ENCODE data around the gene COL23A1.

DNA sequence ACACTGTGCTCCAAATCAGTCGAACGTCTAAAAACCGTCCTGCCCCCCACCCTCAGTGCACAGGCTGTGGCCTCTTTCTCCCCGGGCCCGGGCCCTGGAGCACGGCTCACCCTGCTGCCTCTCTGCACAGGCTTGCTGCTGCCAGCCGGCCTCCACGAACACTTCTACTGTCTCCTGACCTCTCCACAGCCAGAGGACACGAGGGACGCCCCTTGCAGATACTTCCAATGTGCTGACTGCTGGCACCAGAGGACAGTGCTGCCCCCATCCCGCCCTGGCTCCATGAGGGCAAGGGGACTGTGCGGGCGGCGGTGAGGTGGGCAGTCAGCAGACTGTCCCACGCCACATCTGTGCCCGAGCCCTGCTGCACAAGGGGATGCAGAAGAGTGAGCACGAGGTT is 174.8 kb downstream of the COL23A1 start:
- TF ChIP-seq, protein P1, sequence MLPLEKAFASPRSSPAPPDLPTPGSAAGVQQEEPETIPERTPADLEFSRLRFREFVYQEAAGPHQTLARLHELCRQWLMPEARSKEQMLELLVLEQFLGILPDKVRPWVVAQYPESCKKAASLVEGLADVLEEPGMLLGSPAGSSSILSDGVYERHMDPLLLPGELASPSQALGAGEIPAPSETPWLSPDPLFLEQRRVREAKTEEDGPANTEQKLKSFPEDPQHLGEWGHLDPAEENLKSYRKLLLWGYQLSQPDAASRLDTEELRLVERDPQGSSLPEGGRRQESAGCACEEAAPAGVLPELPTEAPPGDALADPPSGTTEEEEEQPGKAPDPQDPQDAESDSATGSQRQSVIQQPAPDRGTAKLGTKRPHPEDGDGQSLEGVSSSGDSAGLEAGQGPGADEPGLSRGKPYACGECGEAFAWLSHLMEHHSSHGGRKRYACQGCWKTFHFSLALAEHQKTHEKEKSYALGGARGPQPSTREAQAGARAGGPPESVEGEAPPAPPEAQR (tag by site-specific recombination; IDR thresholded peaks at IDR 0.05) = no peak
- TF ChIP-seq ZBTB8A (tag by site-specific recombination; IDR thresholded peaks at IDR 0.05) = no peak
- TF ChIP-seq ZNF600 (tag by site-specific recombination; IDR thresholded peaks at IDR 0.05) = no peak
- TF ChIP-seq, protein P2, sequence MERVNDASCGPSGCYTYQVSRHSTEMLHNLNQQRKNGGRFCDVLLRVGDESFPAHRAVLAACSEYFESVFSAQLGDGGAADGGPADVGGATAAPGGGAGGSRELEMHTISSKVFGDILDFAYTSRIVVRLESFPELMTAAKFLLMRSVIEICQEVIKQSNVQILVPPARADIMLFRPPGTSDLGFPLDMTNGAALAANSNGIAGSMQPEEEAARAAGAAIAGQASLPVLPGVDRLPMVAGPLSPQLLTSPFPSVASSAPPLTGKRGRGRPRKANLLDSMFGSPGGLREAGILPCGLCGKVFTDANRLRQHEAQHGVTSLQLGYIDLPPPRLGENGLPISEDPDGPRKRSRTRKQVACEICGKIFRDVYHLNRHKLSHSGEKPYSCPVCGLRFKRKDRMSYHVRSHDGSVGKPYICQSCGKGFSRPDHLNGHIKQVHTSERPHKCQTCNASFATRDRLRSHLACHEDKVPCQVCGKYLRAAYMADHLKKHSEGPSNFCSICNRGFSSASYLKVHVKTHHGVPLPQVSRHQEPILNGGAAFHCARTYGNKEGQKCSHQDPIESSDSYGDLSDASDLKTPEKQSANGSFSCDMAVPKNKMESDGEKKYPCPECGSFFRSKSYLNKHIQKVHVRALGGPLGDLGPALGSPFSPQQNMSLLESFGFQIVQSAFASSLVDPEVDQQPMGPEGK (tag by site-specific recombination; IDR thresholded peaks at IDR 0.05) = no peak
- TF ChIP-seq ZSCAN4 (tag by site-specific recombination; IDR thresholded peaks at IDR 0.05) = no peak
- TF ChIP-seq, protein P3, sequence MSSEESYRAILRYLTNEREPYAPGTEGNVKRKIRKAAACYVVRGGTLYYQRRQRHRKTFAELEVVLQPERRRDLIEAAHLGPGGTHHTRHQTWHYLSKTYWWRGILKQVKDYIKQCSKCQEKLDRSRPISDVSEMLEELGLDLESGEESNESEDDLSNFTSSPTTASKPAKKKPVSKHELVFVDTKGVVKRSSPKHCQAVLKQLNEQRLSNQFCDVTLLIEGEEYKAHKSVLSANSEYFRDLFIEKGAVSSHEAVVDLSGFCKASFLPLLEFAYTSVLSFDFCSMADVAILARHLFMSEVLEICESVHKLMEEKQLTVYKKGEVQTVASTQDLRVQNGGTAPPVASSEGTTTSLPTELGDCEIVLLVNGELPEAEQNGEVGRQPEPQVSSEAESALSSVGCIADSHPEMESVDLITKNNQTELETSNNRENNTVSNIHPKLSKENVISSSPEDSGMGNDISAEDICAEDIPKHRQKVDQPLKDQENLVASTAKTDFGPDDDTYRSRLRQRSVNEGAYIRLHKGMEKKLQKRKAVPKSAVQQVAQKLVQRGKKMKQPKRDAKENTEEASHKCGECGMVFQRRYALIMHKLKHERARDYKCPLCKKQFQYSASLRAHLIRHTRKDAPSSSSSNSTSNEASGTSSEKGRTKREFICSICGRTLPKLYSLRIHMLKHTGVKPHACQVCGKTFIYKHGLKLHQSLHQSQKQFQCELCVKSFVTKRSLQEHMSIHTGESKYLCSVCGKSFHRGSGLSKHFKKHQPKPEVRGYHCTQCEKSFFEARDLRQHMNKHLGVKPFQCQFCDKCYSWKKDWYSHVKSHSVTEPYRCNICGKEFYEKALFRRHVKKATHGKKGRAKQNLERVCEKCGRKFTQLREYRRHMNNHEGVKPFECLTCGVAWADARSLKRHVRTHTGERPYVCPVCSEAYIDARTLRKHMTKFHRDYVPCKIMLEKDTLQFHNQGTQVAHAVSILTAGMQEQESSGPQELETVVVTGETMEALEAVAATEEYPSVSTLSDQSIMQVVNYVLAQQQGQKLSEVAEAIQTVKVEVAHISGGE (tag by site-specific recombination; conservative IDR thresholded peaks at IDR 0.05; ENCODE audit: low read depth) = no peak
- TF ChIP-seq CTCF (tag by site-specific recombination; IDR thresholded peaks at IDR 0.05) = no peak
- no peak for TF ChIP-seq ZNF660 (tag by site-specific recombination; IDR thresholded peaks at IDR 0.05)
- no peak for TF ChIP-seq GLIS2 (tag by site-specific recombination; IDR thresholded peaks at IDR 0.05)

Data from HEK293 (cell line).